ENCODE results near the gene TRH. TPM values are rescaled to one million over a fixed set of nuclear protein-coding genes. Genes with fewer than 3 reads are reported as not detected.

Gene TRH
- total and polyA plus RNA-seq, 2 of the 4 experiments (the other 2 are of a cell fraction): not detected

DNA sequence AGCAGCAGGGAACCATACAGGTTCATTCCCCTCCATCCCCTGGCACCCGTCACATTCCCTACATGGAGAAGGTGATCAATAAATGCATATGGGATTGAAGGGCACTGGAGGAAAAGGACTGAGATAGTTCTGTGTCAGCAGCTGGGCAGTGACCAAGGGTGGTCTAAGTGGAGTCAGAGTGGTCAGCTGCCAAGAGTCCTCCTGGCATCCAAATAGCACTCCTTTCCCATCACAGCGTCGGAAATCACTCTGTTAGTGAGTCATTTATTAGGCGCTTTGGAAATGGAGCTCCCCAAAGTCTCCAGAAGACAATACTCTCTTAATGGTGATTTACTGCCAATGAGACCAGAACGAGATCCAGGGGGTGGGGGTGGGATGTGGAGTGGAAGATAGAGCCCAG lies 6.8 kb upstream of the TRH start:
- Histone ChIP-seq H3K36me3 (ENCODE audit: control insufficient read depth, insufficient read depth, low read length) (no peaks in the 10 kb centered on the region), H2BK15ac (ENCODE audit: low read depth, low read length) (no peak overlapping the region), H2AK5ac (ENCODE audit: low read depth, low read length) (no peak overlapping the region), H3K14ac (replicated peaks; ENCODE audit: low read depth, low read length) (no peak overlapping the region), H3K27ac (ENCODE audit: insufficient read depth, low read length) (no peak overlapping the region), H3K4ac (ENCODE audit: low read depth, low read length) (no peak overlapping the region), H3K27me3 (ENCODE audit: control insufficient read depth, insufficient read depth, low read length) (peaks cover 73% of the 10 kb centered on the region), H3K79me1 (ENCODE audit: low read depth in 1 of 2, low read length in 2 of 2) (no peaks in the 10 kb centered on the region), H4K91ac (ENCODE audit: insufficient read depth, low read depth, low read length) (no peak overlapping the region), H3K18ac (ENCODE audit: low read depth, low read length) (no peak overlapping the region), H4K5ac (ENCODE audit: low read depth, low read length) (no peak overlapping the region), H2AK9ac (replicated peaks; ENCODE audit: low read depth, low read length, poor library complexity) (no peak overlapping the region), H4K20me1 (ENCODE audit: insufficient read depth, low read length) (no peaks in the 10 kb centered on the region), H3K23ac (ENCODE audit: low read depth, low read length) (no peak overlapping the region), H2BK120ac (ENCODE audit: low read depth, low read length) (no peak overlapping the region), H2BK5ac (ENCODE audit: low read depth, low read length, poor library complexity, severe bottlenecking) (no peak overlapping the region), H3K9me3 (ENCODE audit: control insufficient read depth, insufficient read depth, low read length) (no peaks in the 10 kb centered on the region), H3K56ac (ENCODE audit: extremely low read depth, insufficient read depth, low read length) (no peak overlapping the region), H2AFZ (replicated peaks; ENCODE audit: low read length, poor library complexity) (no peak overlapping the region), H3K9me1 (ENCODE audit: insufficient read depth, low read length) (peaks cover 2% of the 10 kb centered on the region; the same call in 1 of the 2 replicates), H3K4me2 (ENCODE audit: low read depth, low read length) (no peak overlapping the region), H3K4me3 (ENCODE audit: insufficient read depth, low read depth, low read length) (no peak overlapping the region), H3K4me1 (ENCODE audit: control insufficient read depth, insufficient read depth, low read length) (no peaks in the 10 kb centered on the region), H3K9ac (ENCODE audit: low read depth, low read length) (no peak overlapping the region), H4K8ac (ENCODE audit: low read depth in 2 of 2, low read length in 2 of 2) (no peak overlapping the region), H2BK20ac (ENCODE audit: low read depth, low read length) (no peak overlapping the region)
- intact Hi-C loops (cut with micrococcal nuclease) (no loop called here), dilution Hi-C loops (cut with HindIII; ENCODE audit: low sequenced_read_pairs, unreplicated experiment) (no loop called here), in situ Hi-C loops (cut with MboI; ENCODE audit: low sequenced_read_pairs) (no loop called here)
- no peak for ATAC-seq (ENCODE audit: low read depth)
- BruUV-seq (replicated peaks): no TSS peak
- no CpG with 5 or more reads among the region's 5 CpGs for WGBS, 2 experiments (ENCODE audit: extremely low coverage in 2 of 2, insufficient read length in 1 of 2)
- CTCF ChIA-PET: interaction anchor here (0.6 to 0.9 kb wide), 2 partner anchors 26 to 132 kb away, joined by 3 to 5 read pairs; no protein-coding TSS in a partner anchor
- TF ChIP-seq SMC3 (IDR thresholded peaks at IDR 0.05; ENCODE audit: low read depth, low read length) (no peak), RAD21 (IDR thresholded peaks at IDR 0.05; ENCODE audit: low read length) (no peak), CEBPB (IDR thresholded peaks at IDR 0.05; ENCODE audit: low read depth, low read length) (no peak), USF2 (IDR thresholded peaks at IDR 0.05; ENCODE audit: low read depth, low read length) (no peak), MXI1 (IDR thresholded peaks at IDR 0.05; ENCODE audit: borderline replicate concordance, low read depth, low read length) (no peak), POLR2A (IDR thresholded peaks at IDR 0.05; ENCODE audit: low read depth, low read length) (no peak), MAZ (IDR thresholded peaks at IDR 0.05; ENCODE audit: borderline replicate concordance, low read depth, low read length) (no peak), MAFK (IDR thresholded peaks at IDR 0.05; ENCODE audit: low read depth, low read length) (no peak), NFE2L2 (IDR thresholded peaks at IDR 0.05; ENCODE audit: low read depth, low read length) (no peak), CTCF (conservative IDR thresholded peaks at IDR 0.05; ENCODE audit: low read depth, low read length) (no peak), RCOR1 (IDR thresholded peaks at IDR 0.05; ENCODE audit: insufficient replicate concordance, low read length) (no peak), BHLHE40 (IDR thresholded peaks at IDR 0.05; ENCODE audit: low read depth, low read length) (no peak), CHD1 (IDR thresholded peaks at IDR 0.05; ENCODE audit: low read depth, low read length) (no peak), FOS (IDR thresholded peaks at IDR 0.05; ENCODE audit: low read depth, low read length) (no peak), ELK1 (IDR thresholded peaks at IDR 0.05; ENCODE audit: borderline replicate concordance, low read depth, low read length) (no peak), RFX5 (IDR thresholded peaks at IDR 0.05; ENCODE audit: low read depth, low read length) (no peak)
- POLR2A ChIA-PET (ENCODE audit: unreplicated experiment): no interaction called here
- no peak for DNase-seq
